NCI-H748 (cell line): Measurements from ENCODE around the gene CDC42EP2.

Source experiments
- DNase-seq: peaks from one replicate; lab custom pipeline; 2025; ENCODE audit not compliant: unreplicated experiment; lab: John Stamatoyannopoulos, UW

Gene CDC42EP2

DNA sequence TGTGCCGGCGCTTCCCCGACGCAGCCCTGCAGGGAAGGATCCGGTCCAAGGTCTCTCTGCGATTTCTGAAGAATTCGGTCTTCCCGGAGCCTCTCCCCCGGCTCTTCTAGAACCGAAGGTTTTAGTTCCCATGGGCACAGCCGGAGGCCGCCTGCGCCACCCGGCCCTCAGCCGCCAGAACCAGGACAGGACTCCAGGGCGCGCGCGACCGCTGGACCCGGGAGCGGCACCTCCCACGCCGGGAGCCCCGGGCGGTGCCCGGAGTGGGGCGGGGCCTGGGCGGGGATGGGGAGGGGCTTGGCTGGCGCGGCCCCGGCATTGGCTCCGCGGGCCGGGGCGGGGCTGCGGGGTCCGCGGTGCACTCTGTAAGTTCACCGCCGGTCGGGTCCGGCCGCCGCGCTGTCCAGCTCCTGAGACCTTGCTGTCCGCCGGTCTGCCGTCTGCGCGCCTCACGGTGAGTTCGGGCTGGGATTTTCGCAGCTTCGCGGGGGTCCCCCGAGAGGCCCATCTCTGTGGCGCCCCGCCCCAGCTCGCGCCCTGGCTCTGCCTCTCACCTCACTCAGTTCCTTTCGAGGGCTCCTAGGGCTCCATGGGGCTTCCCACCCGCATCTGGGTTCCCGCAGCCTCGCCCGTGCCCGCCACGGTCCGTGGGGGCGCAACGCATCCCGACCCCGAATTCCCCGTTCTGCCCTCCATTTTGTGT, at the start of gene CDC42EP2:
CDC42EP2 (plus strand) TSS at position 366 of the 703 bp plus-strand sequence. CDS start 6,033 bp downstream, outside the sequence.
- DNase-seq = peak; percentile 78

GRCh38 chr11:65266210-65266609, 48.5 kb upstream of the CDC42EP2 start:
- peak; percentile 54 for DNase-seq

DNA sequence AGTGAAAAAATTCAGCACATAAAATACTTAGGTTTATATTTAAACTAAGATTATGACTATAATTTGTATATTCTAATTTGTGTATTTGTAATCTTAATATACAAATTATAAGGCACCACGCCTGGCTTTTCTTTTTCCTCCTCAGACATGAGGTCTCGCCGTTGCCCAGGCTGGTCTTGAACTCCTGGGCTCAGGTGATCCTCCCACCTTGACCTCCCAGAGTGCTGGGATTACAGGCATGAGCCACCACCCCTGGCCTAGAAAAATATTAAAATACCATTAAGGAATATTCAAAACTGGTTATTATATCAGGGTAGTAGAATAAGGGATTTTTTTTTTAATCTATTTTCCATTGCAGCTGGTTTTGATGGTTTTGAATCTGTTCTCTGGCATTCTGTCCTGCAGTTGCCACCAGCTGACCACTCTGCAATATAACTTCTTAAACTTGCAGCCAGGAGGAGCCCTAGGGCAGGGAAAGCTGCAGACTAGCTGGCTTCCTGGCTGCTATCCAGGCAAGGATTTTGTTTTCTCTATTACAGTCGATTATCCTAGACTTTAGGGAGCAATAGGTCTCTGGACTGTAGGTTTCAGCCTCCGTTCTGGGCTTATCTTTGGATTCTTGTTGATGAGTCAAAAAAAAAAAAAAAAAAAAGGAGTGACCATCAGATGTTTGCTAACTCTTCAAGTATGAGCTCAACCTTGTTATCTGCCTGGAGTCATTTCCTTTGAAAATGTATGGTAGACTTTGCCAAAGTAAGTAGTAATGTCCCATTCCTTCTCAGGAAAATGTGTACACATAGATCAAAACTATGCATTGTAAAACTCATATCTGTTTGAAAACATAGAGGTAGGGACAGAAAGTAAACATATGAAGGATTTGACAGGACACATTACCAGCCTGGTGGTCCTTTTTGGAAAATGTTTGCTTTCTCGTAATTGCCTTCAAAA, 39.7 kb upstream of the CDC42EP2 start:
- peak; percentile 59 for DNase-seq

DNA sequence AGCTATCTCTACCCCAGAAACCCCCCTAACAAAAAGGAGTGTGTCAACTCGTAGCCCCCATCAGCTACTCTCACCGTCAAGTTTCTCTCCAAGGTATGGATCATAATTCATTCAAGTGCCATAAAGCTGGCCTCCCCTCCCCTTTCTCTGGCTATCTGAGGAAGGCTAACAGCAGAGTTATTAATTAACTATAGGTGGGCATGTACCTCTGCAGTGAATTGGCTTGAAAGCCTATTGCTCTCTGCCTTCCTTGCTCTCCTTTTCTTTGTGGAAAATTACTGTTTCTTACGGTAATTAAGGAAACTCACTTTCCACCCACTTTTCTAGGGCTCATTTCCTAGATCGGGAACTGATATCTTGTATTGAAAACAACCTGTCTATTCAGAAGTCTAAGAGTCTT, 38.8 kb upstream of the CDC42EP2 start:
- DNase-seq = no peak

- DNase-seq = peak; percentile 23
These were observed 36.9 kb upstream of the CDC42EP2 start for GRCh38 chr11:65277631-65278277.

GRCh38 chr11:65278356-65278755, 36.3 kb upstream of the CDC42EP2 start:
- no peak for DNase-seq

GRCh38 chr11:65279279-65279678, 35.4 kb upstream of the CDC42EP2 start:
- no peak for DNase-seq

- DNase-seq = no peak
These were observed 34.8 kb upstream of the CDC42EP2 start for GRCh38 chr11:65279741-65280440.

- DNase-seq = no peak
These were observed 34.0 kb upstream of the CDC42EP2 start for GRCh38 chr11:65280646-65281045.

DNA sequence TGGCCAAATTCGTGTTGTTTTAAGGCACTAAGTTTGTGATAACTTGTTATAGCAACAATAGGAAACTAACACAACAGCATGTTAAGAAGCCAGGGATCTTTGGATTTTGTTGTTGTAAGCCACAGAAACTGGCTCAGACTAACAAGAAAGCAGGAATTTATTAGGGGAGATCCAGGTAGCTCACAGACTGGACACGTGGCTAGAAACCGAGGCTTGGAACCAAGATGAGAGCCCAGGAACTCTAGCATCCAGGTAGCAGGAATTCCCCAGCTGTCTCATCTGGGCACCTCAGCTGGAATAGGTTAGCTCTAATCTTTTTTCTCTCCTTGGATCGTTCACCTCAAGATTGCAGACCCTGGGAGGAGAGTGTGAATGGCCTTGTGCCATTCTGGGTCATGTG, 28.0 kb upstream of the CDC42EP2 start:
- no peak for DNase-seq

GRCh38 chr11:65287601-65288000, 27.1 kb upstream of the CDC42EP2 start:
- DNase-seq = no peak

- DNase-seq = no peak
These were observed 25.7 kb upstream of the CDC42EP2 start for GRCh38 chr11:65288706-65289536.

DNA sequence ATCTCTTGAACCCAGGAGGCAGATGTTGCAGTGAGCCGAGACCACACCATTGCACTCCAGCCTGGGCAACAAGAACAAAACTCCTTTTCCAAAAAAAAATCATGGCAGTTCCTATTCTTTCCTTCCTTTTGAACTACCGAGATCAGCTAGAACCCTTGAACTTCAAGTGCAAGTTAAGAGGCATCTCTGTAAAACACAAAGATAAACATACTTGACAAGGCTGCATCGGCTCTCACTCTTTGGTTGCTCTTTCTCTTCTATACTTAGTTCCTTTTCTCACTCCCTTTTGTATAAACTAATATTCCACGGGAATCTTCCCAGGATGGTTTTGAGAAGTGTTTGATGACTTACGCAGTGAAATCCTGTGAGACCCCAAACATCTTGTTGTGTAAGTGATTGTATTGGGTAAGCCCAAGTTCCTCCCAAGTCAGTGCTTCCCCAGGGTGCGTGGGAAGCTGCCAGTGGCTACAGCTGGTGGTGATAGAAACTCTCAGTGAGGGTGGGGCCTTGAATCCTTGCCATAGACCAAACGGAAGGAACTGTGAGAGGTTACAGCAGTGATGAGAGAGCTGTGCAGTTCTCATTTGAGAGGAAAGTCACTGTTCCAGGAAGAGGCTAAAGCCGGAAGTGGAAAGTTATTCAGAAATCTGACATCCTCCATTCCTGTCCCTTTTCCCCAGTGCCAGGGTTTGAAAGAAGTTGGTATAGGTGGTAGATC, 24.1 kb upstream of the CDC42EP2 start:
- no peak for DNase-seq

- DNase-seq = no peak
These were observed 23.1 kb upstream of the CDC42EP2 start for GRCh38 chr11:65291613-65292012.

- no peak for DNase-seq
These were observed 21.8 kb upstream of the CDC42EP2 start for GRCh38 chr11:65292890-65293289.

GRCh38 chr11:65293909-65294381, 20.7 kb upstream of the CDC42EP2 start:
- no peak for DNase-seq

DNA sequence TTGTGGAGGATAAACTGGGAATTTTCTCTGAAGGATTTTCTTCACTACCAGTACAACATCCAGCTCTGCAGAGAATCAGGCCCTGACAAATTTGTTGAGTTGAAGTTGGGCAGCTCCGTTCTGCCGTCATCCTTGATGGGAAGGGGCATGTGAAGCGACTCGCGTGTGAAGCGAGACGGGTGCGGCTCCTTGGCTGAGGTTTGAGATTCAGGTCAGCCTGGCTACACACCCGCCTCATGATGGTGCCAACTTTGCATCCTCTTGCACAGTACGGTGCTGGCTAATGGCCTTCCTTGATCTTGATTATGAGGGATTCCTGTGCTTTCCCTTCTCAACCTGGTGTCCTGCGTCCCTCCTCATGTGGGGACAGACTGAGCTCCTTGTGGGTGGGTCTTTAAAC, 19.7 kb upstream of the CDC42EP2 start:
- DNase-seq = no peak

DNA sequence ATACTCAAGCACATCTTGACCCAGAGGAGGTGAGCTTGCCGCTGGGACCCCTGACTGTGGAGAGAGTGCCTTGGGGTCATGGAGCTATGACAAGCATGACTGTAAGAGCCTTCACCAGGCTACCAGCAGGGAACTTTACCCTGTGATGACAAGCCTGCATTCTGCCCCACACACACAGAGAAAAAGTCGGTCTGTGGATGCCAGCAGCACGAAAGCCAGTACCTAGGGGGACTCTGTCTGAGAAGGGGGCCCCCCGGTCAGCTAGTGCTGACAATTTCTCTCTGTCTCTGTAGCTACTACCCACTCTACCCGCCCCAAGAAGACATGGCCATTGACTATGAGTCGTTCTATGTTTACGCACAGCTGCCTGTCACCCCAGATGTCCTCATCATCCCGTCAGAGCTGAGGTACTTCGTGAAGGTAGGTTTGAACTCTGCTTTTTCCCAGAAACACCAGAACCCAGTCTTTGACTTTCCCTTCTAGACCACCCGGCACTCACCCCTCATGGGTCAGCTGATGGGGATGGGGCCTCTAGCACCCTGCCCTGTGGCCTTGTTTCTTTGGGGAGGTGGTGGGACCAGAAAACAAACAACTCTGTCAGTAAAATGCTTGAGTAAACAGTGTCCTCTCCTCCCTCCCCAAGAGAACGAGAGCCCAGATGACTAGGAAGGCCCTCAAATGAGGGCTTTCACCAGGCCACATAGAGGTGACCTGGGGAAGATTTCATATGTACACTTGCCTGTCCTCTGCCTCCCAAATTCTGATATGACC, 18.9 kb upstream of the CDC42EP2 start:
- DNase-seq = no peak
